ENCODE measurements around the gene NPLOC4. TPM values are rescaled to one million over a fixed set of nuclear protein-coding genes. Genes with fewer than 3 reads are reported as not detected.

NPLOC4 gene
- polyA plus RNA-seq, 1 experiment = 108 TPM

GRCh38 chr17:81536299-81537290 lies 100.3 kb downstream of the NPLOC4 start:
- H3K4me3 ChIP-seq (ENCODE audit: low read depth, low read length) = no peak overlapping the region
- ChIA-PET POLR2A (no interaction called here), CTCF (interaction anchor here (1.1 to 3.1 kb wide), 4 partner anchors 15 to 284 kb away, joined by 3 to 12 read pairs (median 4); no protein-coding TSS in a partner anchor)
- peaks cover 12% of the 10 kb centered on the region for H3K36me3 ChIP-seq (ENCODE audit: control insufficient read depth, insufficient read depth, low read length)
- no peak for TF ChIP-seq CTCF (IDR thresholded peaks at IDR 0.05; ENCODE audit: insufficient read depth, low read depth, low read length)
- peaks cover 2% of the 10 kb centered on the region; the same call in 1 of the 2 replicates for H3K27me3 ChIP-seq (ENCODE audit: control insufficient read depth, insufficient read depth, low read length)
- DNase-seq (ENCODE audit: low read depth) = no peak

- Histone ChIP-seq H3K27me3 (ENCODE audit: control insufficient read depth, insufficient read depth, low read length) (peaks cover 2% of the 10 kb centered on the region; the same call in 1 of the 2 replicates), H3K36me3 (ENCODE audit: control insufficient read depth, insufficient read depth, low read length) (peaks cover 10% of the 10 kb centered on the region), H3K4me3 (ENCODE audit: low read depth, low read length) (no peak overlapping the region)
- TF ChIP-seq CTCF (IDR thresholded peaks at IDR 0.05; ENCODE audit: insufficient read depth, low read depth, low read length) = no peak
- DNase-seq (ENCODE audit: low read depth) = no peak
- CTCF ChIA-PET = interaction anchor here (1.5 kb wide), 1 partner anchor 283 kb away, joined by 3 read pairs; no protein-coding TSS in a partner anchor
- POLR2A ChIA-PET = no interaction called here
Measured at GRCh38 chr17:81535480-81536298, 101.2 kb downstream of the NPLOC4 start.

GRCh38 chr17:81535007-81535328 lies 101.9 kb downstream of the NPLOC4 start:
- no peak for DNase-seq (ENCODE audit: low read depth)
- peaks cover 2% of the 10 kb centered on the region; the same call in 1 of the 2 replicates for H3K27me3 ChIP-seq (ENCODE audit: control insufficient read depth, insufficient read depth, low read length)
- peaks cover 5% of the 10 kb centered on the region for H3K36me3 ChIP-seq (ENCODE audit: control insufficient read depth, insufficient read depth, low read length)
- TF ChIP-seq CTCF (IDR thresholded peaks at IDR 0.05; ENCODE audit: insufficient read depth, low read depth, low read length) = no peak
- ChIA-PET CTCF (no interaction called here), POLR2A (no interaction called here)
- no peak overlapping the region for H3K4me3 ChIP-seq (ENCODE audit: low read depth, low read length)

- Histone ChIP-seq H3K36me3 (ENCODE audit: control insufficient read depth, insufficient read depth, low read length) (peaks cover 5% of the 10 kb centered on the region), H3K4me3 (ENCODE audit: low read depth, low read length) (no peak overlapping the region), H3K27me3 (ENCODE audit: control insufficient read depth, insufficient read depth, low read length) (peaks cover 2% of the 10 kb centered on the region; the same call in 1 of the 2 replicates)
- DNase-seq (ENCODE audit: low read depth) = no peak
- TF ChIP-seq CTCF (IDR thresholded peaks at IDR 0.05; ENCODE audit: insufficient read depth, low read depth, low read length) = no peak
- ChIA-PET POLR2A (no interaction called here), CTCF (no interaction called here)
Measured at GRCh38 chr17:81534157-81535006, 102.5 kb downstream of the NPLOC4 start.
